GM04504 (cell line): ENCODE data around the gene SLC22A23.
"Not testable (repeated sequence)": the region's sequence is repeated elsewhere in the genome, so short reads cannot be mapped to it uniquely, and the experiment has no call there.

Source experiments
- DNase-seq: peaks from one replicate; pipeline ENCODE4 v3.0.0-alpha.2; 2012; ENCODE audit warnings: low read depth

Gene SLC22A23

GRCh38 chr6:3403238-3404173, 53.3 kb downstream of the SLC22A23 start:
- DNase-seq = no peak

GRCh38 chr6:3402310-3403237, 54.3 kb downstream of the SLC22A23 start:
- no peak for DNase-seq

GRCh38 chr6:3400162-3400561, 56.7 kb downstream of the SLC22A23 start:
- DNase-seq = no peak

- DNase-seq = no peak
Measured at GRCh38 chr6:3398755-3399696, 57.8 kb downstream of the SLC22A23 start.

GRCh38 chr6:3398165-3398562, 58.7 kb downstream of the SLC22A23 start:
- DNase-seq = no peak

GRCh38 chr6:3397229-3398164, 59.4 kb downstream of the SLC22A23 start:
- no peak for DNase-seq

- no peak for DNase-seq
Measured at GRCh38 chr6:3396503-3397180, 60.2 kb downstream of the SLC22A23 start.

GRCh38 chr6:3394671-3395070, 62.2 kb downstream of the SLC22A23 start:
- DNase-seq = no peak

GRCh38 chr6:3393836-3394202, 63.0 kb downstream of the SLC22A23 start:
- DNase-seq = no peak

GRCh38 chr6:3392930-3393835, 63.7 kb downstream of the SLC22A23 start:
- DNase-seq = no peak

- no peak for DNase-seq
Measured at GRCh38 chr6:3391902-3392458, 64.9 kb downstream of the SLC22A23 start.

GRCh38 chr6:3390698-3391097, 66.2 kb downstream of the SLC22A23 start:
- DNase-seq = peak; percentile 92

- DNase-seq = peak; percentile 90
Measured at GRCh38 chr6:3389390-3390167, 67.3 kb downstream of the SLC22A23 start.

- no peak for DNase-seq
Measured at GRCh38 chr6:3388786-3389185, 68.1 kb downstream of the SLC22A23 start.

- DNase-seq = no peak
Measured at GRCh38 chr6:3386374-3386857, 70.4 kb downstream of the SLC22A23 start.

GRCh38 chr6:3385660-3386151, 71.1 kb downstream of the SLC22A23 start:
- DNase-seq = no peak

- not testable (repeated sequence) for DNase-seq
Measured at GRCh38 chr6:3385181-3385580, 71.7 kb downstream of the SLC22A23 start.
